Colonic mucosa (tissue), 4 donors: ENCODE measurements around the gene CSF3R. TPM values are rescaled to one million over a fixed set of nuclear protein-coding genes. Genes with fewer than 3 reads are reported as not detected.
"Not testable (repeated sequence)": the region's sequence is repeated elsewhere in the genome, so short reads cannot be mapped to it uniquely, and the experiment has no call there.

Experiments used
- DNase-seq: peaks from one replicate; pipeline ENCODE4 v3.0.0-alpha.2; 2020
- H3K27ac ChIP-seq: fragments of 200-600 bp; one replicate; pipeline ENCODE4 v1.8.0; 2021
- H3K27me3 ChIP-seq: fragments of 200-600 bp; one replicate; pipeline ENCODE4 v1.8.0; 2021
- H3K36me3 ChIP-seq: fragments of 200-600 bp; one replicate; pipeline ENCODE4 v1.8.0; 2021
- H3K4me1 ChIP-seq: fragments of 200-600 bp; one replicate; pipeline ENCODE4 v1.8.0; 2021; ENCODE audit warnings: mild to moderate bottlenecking
- H3K4me3 ChIP-seq: fragments of 200-600 bp; one replicate; pipeline ENCODE4 v1.8.0; 2021
- H3K9ac ChIP-seq, 2 donors: one replicate each; pipeline ENCODE4 v1.7.0; 2013; ENCODE audit warnings: control low read depth in 2 of 2, low read depth in 2 of 2, low read length in 2 of 2
- H3K9me3 ChIP-seq: fragments of 200-600 bp; one replicate; pipeline ENCODE4 v1.8.0; 2021
- CTCF ChIP-seq: fragments of 200-600 bp; IDR thresholded peaks from one replicate; pipeline ENCODE4 v1.8.0; 2022; ENCODE audit warnings: antibody characterized with exemption, mild to moderate bottlenecking
- intact Hi-C: fragments of 100-400 bp; cut with DNase I; formaldehyde crosslinking; loops from one replicate; pipeline ENCODE4 v1.14.1; 2022
- total RNA-seq, 2 donors: library from RNA; stranded (reverse); fragmentation: NEBNext Ultra II Directional in 1 of 2; extraction: Animal tissue kit (Norgen Biotek cat#: 25700) in 1 of 2; gene quantifications; one replicate each; pipeline ENCODE4 v1.2.1, GENCODE V29; 2021
- donor health status: healthy.
- donor health status: DM: no; HTN: no; CAD: no.
- donor health status: DM: no; HTN: no; CAD: no.

CSF3R gene
- total RNA-seq, 2 donors from 2014 or later = 1.1 to 3.8 TPM

- intact Hi-C loops = no loop called here
- Histone ChIP-seq H3K4me3 (no peak overlapping the region), H3K9ac (no peak overlapping the region), H3K4me1 (no peaks in the 10 kb centered on the region), H3K27ac (no peak overlapping the region), H3K36me3 (no peaks in the 10 kb centered on the region), H3K27me3 (no peaks in the 10 kb centered on the region), H3K9me3 (no peaks in the 10 kb centered on the region)
- DNase-seq = no peak
- TF ChIP-seq CTCF = no peak
Measured at GRCh38 chr1:36484099-36484498, 1.4 kb upstream of the CSF3R start.

DNA sequence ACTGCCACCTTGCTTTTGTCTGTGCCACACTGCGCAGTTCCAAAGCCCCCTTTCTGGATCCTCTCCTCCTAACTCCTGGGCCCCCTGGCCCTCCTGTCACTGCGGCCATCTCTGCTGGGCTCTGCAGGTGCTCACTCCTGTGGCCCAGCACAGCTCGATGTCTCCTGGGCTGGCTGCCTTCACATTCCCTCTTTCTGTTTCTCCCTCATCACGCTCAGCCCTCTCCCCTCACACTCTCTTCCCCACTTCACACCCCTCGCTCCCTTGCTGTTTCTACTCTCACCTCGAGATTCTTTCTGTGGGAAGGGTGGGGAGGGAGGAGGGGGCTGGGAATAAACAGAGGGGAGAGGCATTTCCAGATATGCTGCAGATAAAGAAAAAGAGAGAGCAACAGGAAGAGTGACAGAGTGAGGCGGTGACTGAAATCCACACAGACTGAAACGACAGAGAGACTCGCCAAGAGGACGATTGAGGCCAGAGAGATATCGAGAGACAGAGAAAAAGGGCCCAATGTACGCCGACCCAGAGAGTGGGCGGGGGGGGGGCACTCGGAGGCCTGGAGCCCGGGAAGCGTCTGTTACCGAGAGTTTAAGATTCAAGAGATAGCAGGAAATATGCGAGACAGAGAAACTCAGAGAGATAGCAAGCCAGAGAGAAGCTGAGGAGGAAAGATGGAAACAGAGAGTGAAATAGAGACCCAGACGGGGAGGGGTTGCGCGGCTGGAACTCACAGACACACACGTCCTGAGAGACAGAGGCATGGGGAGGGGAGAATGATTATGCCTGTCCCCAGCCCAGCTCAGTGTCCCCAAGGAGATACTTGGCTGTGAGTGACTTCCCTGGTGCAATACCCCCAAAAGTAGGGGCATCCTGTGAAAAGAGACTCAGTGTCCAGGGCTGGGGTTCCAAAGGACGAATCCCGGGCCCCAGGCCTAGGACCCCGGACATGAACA, 666 bp downstream of the CSF3R start:
- Histone ChIP-seq H3K4me1 (no peaks in the 10 kb centered on the region), H3K9me3 (no peaks in the 10 kb centered on the region), H3K9ac (no peak overlapping the region), H3K27ac (no peak overlapping the region), H3K36me3 (no peaks in the 10 kb centered on the region), H3K27me3 (no peaks in the 10 kb centered on the region), H3K4me3 (no peak overlapping the region)
- no peak for TF ChIP-seq CTCF
- intact Hi-C loops = no loop called here
- DNase-seq = no peak

GRCh38 chr1:36481091-36481490, 1.6 kb downstream of the CSF3R start:
- H3K27ac ChIP-seq = no peak overlapping the region
- TF ChIP-seq CTCF = no peak
- DNase-seq = no peak

DNA sequence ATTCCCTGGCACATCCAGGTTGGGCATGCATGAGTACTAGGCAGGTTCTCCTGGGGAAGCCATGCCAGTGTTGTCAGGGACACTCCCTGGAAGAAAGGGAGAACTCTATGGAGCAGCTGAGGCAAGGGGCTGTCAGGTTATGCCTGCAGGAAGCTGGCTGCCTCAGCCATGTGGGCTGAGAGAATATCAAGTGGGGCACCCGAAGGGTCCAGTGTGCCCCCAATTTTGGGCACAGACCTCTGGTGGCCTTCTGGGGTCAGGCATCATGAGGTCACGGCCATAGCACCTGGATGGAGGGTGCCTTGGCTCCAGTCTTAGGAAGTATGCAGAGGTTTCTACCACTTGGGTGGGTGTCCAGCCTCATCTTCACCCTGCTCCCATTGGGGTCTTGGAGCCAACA, 2.6 kb downstream of the CSF3R start:
- Histone ChIP-seq H3K36me3 (no peaks in the 10 kb centered on the region), H3K4me3 (no peak overlapping the region)

More at GRCh38 chr1:36481091-36481490, 1.6 kb downstream of the CSF3R start:
- intact Hi-C loops = no loop called here
- H3K4me3 ChIP-seq = no peak overlapping the region
- H3K9me3 ChIP-seq = no peaks in the 10 kb centered on the region
- H3K36me3 ChIP-seq = no peaks in the 10 kb centered on the region
- no peak overlapping the region for H3K9ac ChIP-seq
- H3K27me3 ChIP-seq = no peaks in the 10 kb centered on the region
- H3K4me1 ChIP-seq = no peaks in the 10 kb centered on the region

GRCh38 chr1:36479505-36480051, 3.1 kb downstream of the CSF3R start:
- H3K36me3 ChIP-seq = no peaks in the 10 kb centered on the region
- no peak for TF ChIP-seq CTCF
- no peak overlapping the region for H3K4me3 ChIP-seq
- H3K4me1 ChIP-seq = no peaks in the 10 kb centered on the region
- no peak for DNase-seq
- intact Hi-C loops = no loop called here
- H3K9me3 ChIP-seq = no peaks in the 10 kb centered on the region
- no peak overlapping the region for H3K27ac ChIP-seq
- no peaks in the 10 kb centered on the region for H3K27me3 ChIP-seq
- no peak overlapping the region for H3K9ac ChIP-seq

More for the DNA sequence above, 2.6 kb downstream of the CSF3R start:
- intact Hi-C loops = no loop called here
- H3K4me1 ChIP-seq = no peaks in the 10 kb centered on the region
- H3K9ac ChIP-seq = no peak overlapping the region
- H3K9me3 ChIP-seq = no peaks in the 10 kb centered on the region
- H3K27me3 ChIP-seq = no peaks in the 10 kb centered on the region
- no peak for DNase-seq
- no peak overlapping the region for H3K27ac ChIP-seq
- no peak for TF ChIP-seq CTCF

GRCh38 chr1:36477615-36478014, 5.1 kb downstream of the CSF3R start:
- DNase-seq, H3K4me1 ChIP-seq, H3K4me3 ChIP-seq, H3K27ac ChIP-seq, H3K9me3 ChIP-seq, H3K9ac ChIP-seq, H3K36me3 ChIP-seq, intact Hi-C loops, H3K27me3 ChIP-seq: not testable (repeated sequence)
